HL-60 (cell line): ENCODE measurements around the gene TEDC1.

Experiments
- POLR2AphosphoS5 ChIP-seq: IDR thresholded peaks from 2 replicates; pipeline ENCODE4 v1.6.1; 2012; ENCODE audit warnings: low read depth
- TF ChIP-seq, protein P1 (sequence below): IDR thresholded peaks from one replicate; pipeline ENCODE4 v1.5.1; 2011; ENCODE audit warnings: low read length, control low read depth, inconsistent platforms; ENCODE audit not compliant: insufficient read depth

DNA sequence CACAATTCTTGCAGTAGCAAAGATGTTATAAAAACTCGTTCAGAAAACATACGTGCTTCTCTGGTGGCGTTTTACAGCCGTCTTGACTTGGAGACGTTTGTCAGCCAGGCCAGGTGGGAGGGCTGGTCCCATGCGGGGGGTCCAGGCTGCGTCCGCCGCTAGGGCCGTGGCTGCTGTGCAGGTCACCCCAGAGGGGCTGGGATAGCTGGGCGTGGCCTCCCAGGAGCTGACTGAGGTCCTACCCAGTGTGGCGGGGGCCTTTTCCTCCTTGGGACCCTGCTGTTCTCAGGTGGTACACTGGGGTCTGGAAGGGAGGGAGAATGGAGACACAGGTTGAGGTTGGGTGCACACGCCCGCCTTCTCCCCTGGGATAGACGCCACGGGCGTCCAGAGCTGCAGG is 46.2 kb upstream of the TEDC1 start:
- TF ChIP-seq, protein P1, sequence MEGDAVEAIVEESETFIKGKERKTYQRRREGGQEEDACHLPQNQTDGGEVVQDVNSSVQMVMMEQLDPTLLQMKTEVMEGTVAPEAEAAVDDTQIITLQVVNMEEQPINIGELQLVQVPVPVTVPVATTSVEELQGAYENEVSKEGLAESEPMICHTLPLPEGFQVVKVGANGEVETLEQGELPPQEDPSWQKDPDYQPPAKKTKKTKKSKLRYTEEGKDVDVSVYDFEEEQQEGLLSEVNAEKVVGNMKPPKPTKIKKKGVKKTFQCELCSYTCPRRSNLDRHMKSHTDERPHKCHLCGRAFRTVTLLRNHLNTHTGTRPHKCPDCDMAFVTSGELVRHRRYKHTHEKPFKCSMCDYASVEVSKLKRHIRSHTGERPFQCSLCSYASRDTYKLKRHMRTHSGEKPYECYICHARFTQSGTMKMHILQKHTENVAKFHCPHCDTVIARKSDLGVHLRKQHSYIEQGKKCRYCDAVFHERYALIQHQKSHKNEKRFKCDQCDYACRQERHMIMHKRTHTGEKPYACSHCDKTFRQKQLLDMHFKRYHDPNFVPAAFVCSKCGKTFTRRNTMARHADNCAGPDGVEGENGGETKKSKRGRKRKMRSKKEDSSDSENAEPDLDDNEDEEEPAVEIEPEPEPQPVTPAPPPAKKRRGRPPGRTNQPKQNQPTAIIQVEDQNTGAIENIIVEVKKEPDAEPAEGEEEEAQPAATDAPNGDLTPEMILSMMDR: no peak
- no peak for TF ChIP-seq POLR2AphosphoS5
